HG02840 (cell line): ENCODE data around the gene ZNF12.
"Not testable (repeated sequence)": the region's sequence is repeated elsewhere in the genome, so short reads cannot be mapped to it uniquely, and the experiment has no call there.

Experiments
- ATAC-seq: cut with Tn5 transposase; IDR thresholded peaks from one replicate; pipeline ENCODE4 v1.9.1; 2021; ENCODE audit warnings: mild to moderate bottlenecking, moderate library complexity, moderate number of reproducible peaks; ENCODE audit not compliant: unreplicated experiment, low FRiP score

Gene ZNF12

GRCh38 chr7:6700793-6701192 lies 6.0 kb downstream of the ZNF12 start:
- no peak for ATAC-seq

GRCh38 chr7:6691609-6692106 lies 15.1 kb downstream of the ZNF12 start:
- ATAC-seq, result no peak

GRCh38 chr7:6691103-6691502 lies 15.6 kb downstream of the ZNF12 start:
- no peak for ATAC-seq

DNA sequence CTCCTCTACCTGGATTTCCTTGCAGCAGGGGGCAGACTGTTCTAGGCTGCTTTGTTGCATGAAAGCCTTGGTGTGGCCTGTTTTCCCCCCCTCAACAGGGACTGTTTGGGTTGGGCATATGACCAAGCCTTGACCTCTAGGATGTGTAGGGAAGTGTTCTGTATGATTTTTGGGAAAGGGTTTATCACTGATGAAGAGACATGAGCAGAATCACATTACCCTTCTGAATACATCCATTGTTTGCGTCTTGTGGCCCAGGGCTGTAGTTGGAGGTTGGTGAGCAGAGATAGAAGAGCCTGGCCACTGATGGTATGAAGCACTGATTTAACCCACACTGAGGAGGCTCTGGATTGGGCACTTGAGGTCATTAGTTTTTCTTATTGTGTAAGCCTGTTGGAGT lies 26.6 kb downstream of the ZNF12 start:
- ATAC-seq, result no peak

DNA sequence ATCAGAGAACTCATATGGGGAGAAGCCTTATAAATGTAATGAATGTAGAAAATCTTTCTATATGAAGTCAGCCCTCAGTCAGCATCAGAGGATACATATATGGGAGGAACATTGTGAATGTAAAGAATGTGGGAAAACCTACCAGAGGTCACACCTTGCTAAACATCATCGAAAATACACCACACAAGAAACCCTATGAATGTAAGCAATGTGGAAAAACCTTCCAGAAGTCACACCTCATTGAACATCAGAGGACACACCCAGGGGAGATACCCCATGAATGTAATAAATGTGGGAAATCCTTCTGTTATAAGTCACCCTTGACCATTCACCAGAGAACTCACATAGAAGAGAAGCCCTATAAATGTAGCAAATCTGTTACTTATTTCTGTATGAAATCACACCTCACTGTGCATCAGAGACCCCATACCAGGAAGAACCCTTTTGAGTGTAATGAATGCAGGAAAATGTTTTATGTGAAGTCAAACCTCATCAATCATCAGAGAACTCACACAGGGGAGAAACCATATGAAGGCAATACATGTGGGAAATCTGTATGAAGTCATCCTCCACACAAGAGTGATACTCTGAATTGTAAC lies 30.8 kb downstream of the ZNF12 start:
- no peak for ATAC-seq

DNA sequence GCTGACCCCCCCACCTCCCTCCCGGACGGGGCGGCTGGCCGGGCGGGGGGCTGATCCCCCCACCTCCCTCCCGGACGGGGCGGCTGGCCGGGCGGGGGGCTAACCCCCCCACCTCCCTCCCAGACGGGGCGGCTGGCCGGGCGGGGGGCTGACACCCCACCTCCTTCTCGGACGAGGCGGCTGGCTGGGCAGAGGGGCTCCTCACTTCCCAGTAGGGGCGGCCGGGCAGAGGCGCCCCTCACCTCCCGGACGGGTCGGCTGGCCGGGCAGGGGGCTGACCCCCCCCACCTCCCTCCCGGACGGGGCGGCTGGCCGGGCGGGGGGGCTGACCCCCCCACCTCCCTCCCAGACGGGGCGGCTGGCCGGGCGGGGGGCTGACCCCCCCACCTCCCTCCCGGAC lies 35.9 kb downstream of the ZNF12 start:
- not testable (repeated sequence) for ATAC-seq

GRCh38 chr7:6658618-6659345 lies 48.0 kb downstream of the ZNF12 start:
- ATAC-seq, result no peak

GRCh38 chr7:6656413-6656812 lies 50.3 kb downstream of the ZNF12 start:
- no peak for ATAC-seq

- no peak for ATAC-seq
Observed at GRCh38 chr7:6655636-6656385, 50.9 kb downstream of the ZNF12 start.

- ATAC-seq, result no peak
Observed at GRCh38 chr7:6654842-6655610, 51.7 kb downstream of the ZNF12 start.

GRCh38 chr7:6654113-6654841 lies 52.5 kb downstream of the ZNF12 start:
- ATAC-seq, result no peak

DNA sequence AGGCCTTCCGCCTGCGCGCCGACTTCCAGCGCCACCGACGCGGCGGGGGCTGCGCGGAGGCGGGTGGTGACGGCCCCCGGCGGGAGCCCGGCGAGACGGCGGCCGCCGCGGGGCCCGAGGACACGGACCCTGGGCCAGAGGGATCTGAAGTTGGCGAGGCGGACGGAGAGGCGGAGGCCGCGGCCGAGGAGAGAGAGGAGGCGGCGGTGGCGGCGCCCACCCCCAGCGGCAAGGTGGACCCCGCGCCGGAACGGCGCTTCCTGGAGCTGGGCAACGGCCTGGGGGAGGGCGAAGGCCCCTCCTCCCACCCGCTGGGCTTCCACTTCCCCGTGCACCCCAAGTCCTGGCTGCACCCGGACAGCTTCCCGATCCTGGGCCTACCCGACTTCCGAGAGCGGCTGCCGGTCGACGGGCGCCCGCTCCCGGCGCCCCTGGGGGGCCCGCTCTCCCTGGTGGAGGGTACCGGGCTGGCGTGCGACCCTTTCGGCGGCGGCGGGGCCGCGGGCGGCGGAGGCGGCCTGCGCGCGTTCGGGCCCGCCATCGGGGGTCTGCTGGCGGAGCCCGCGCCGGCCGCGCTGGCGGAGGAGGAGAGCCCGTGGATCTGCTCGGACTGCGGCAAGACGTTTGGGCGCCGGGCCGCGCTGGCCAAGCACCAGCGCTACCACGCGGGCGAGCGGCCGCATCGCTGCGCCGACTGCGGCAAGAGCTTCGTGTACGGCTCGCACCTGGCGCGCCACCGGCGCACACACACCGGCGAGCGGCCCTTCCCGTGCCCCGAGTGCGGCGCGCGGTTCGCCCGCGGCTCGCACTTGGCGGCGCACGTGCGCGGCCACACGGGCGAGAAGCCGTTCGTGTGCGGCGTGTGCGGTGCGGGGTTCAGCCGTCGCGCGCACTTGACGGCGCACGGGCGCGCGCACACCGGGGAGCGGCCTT lies 53.4 kb downstream of the ZNF12 start:
- no peak for ATAC-seq

DNA sequence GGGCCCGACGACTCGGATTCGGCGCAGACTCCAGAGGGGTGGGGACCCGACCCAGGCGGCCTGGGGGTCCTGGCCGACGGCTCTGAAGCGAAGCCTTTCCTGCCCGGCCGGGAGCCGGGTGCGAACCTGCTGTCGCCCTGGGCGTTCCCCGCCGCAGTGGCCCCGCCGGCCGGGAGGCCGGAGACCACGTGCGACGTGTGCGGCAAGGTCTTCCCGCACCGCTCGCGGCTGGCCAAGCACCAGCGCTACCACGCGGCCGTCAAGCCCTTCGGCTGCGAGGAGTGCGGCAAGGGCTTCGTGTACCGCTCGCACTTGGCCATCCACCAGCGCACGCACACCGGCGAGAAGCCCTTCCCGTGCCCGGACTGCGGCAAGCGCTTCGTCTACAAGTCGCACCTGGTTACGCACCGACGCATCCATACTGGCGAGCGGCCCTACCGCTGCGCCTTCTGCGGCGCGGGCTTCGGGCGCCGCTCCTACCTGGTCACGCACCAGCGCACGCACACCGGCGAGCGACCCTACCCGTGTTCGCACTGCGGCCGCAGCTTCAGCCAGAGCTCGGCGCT lies 54.2 kb downstream of the ZNF12 start:
- ATAC-seq, result no peak

DNA sequence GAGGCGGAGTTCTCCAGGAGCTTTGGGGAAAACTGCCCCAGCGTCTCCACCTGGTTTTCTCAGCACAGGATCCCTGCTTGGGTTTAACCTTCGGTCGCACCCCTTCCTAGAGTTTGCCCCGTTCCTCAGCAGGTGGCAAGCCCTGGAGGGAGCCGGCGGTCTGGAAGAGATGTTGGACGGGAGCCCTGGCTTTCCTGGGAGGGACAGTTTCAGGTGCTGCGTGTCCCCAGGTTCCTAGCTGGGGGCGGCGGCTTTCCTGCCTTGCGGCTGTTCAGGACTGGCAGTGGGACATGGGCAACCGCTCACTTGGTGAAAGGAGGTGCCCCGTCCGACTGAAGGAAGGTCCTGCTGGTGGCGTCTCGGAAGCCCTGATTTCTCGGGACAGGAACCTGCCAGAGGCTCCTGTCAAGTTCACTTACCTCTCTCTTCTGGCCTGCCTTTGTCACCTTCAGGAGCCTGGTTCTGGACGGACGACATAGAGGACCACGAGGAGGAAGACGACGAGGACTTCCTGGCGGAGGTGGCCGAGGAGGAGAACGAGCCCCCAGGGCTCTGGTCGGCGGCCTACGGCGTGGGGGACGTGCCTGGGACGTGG lies 54.8 kb downstream of the ZNF12 start:
- no peak for ATAC-seq

GRCh38 chr7:6650521-6651011 lies 56.2 kb downstream of the ZNF12 start:
- ATAC-seq, result no peak

DNA sequence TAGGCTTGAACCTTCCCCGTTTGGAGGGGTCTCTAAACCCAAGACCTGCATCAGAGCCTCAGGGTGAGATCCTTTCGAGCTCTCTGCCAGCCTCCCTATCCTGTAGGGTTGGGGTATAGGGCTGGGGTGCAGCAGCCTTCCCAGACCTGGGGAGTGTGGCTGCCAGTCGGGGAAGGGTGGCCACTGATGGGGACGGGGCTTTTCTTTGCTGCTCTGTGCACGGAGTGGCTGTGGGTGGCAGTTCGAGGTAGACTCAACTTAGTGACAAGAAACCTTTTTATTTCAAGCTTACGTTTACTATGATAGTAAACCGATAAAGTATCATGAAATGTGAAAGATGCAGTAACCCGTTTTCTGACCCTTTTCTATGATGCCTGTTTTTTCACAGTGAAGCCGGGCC lies 56.7 kb downstream of the ZNF12 start:
- ATAC-seq, result no peak

GRCh38 chr7:6649241-6649961 lies 57.3 kb downstream of the ZNF12 start:
- no peak for ATAC-seq

DNA sequence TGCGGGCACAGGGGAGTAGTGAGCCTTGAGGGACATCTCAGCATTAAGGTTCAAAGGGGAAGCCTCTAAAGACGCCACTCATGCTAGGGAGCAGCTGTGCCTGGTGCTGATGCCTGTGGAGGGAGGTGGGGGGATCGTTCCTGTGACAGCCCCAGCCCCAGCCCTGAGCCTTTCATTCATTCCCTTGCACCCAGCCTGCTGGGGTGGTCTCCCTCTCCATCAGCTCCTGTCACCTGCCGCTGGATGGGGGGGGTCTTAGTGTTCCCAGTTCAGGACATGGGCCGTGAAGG lies 58.0 kb downstream of the ZNF12 start:
- ATAC-seq, result no peak
